OCI-LY3 (cell line): ENCODE measurements around the gene PIK3AP1.

Source experiments
- EZH2phosphoT487 ChIP-seq: fragments of 200-600 bp; shearing (Covaris generic); IDR thresholded peaks from 2 replicates; pipeline ENCODE4 v1.6.1; 2018; ENCODE audit warnings: antibody characterized with exemption, mixed run types, low read depth
- TF ChIP-seq, protein P1 (sequence below): fragments of 200-600, 300-600 bp; sonication (generic); IDR thresholded peaks from 2 replicates; pipeline ENCODE4 v1.5.1; 2014; ENCODE audit warnings: antibody characterized with exemption, low read length, low read depth

DNA sequence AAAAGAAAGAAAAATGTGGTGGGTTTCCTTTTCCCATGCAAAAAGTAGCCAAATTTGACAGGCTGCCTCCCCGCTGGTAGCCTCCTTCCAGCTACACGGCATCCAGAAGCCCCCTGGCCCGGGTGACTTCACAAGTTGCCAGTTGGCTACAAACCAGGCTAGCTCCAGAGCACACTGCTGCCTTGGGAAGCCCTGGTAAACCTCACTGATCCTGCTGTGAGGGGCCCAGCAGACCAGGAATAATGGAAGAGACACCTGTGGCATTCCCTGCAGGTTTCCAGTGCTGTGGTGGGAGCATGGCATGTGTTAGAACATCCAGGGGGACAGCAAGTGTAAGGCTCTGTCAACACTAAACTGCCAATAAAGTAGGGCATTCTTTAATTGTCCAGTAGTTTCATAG lies 77.8 kb downstream of the PIK3AP1 start:
- TF ChIP-seq, protein P1, sequence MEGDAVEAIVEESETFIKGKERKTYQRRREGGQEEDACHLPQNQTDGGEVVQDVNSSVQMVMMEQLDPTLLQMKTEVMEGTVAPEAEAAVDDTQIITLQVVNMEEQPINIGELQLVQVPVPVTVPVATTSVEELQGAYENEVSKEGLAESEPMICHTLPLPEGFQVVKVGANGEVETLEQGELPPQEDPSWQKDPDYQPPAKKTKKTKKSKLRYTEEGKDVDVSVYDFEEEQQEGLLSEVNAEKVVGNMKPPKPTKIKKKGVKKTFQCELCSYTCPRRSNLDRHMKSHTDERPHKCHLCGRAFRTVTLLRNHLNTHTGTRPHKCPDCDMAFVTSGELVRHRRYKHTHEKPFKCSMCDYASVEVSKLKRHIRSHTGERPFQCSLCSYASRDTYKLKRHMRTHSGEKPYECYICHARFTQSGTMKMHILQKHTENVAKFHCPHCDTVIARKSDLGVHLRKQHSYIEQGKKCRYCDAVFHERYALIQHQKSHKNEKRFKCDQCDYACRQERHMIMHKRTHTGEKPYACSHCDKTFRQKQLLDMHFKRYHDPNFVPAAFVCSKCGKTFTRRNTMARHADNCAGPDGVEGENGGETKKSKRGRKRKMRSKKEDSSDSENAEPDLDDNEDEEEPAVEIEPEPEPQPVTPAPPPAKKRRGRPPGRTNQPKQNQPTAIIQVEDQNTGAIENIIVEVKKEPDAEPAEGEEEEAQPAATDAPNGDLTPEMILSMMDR: no peak
- TF ChIP-seq EZH2phosphoT487: no peak
